ENCODE measurements around the gene PARD6G.

GRCh38 chr18:80231616-80232015, 15.7 kb downstream of the PARD6G start:
- no peak for TF ChIP-seq CTCF (IDR thresholded peaks at IDR 0.05)
- TF ChIP-seq POLR2A (IDR thresholded peaks at IDR 0.05), result no peak

Measured in sigmoid colon (tissue), 3 donors.